Activated CD4-positive, alpha-beta T cell treated with anti-CD3 and anti-CD28 coated beads for 48 hours (primary cell): Measurements from ENCODE around the gene PLAAT3.
"Not testable (repeated sequence)": the region's sequence is repeated elsewhere in the genome, so short reads cannot be mapped to it uniquely, and the experiment has no call there.

Experiments used
- DNase-seq: peaks from one replicate; pipeline ENCODE4 v3.0.0-alpha.2; 2020

Gene PLAAT3

GRCh38 chr11:63608353-63609345, 5.6 kb downstream of the PLAAT3 start:
- DNase-seq: no peak

GRCh38 chr11:63603180-63603518, 11.1 kb downstream of the PLAAT3 start:
- DNase-seq: no peak

GRCh38 chr11:63602290-63603179, 11.7 kb downstream of the PLAAT3 start:
- DNase-seq: not testable (repeated sequence)

GRCh38 chr11:63599211-63600122, 14.8 kb downstream of the PLAAT3 start:
- DNase-seq: no peak

GRCh38 chr11:63598556-63598955, 15.7 kb downstream of the PLAAT3 start:
- no peak for DNase-seq

- DNase-seq: no peak
These were observed 18.9 kb downstream of the PLAAT3 start for GRCh38 chr11:63595296-63595695.

- DNase-seq: peak; percentile 16
These were observed 21.2 kb downstream of the PLAAT3 start for GRCh38 chr11:63592975-63593395.

- DNase-seq: no peak
These were observed 24.0 kb downstream of the PLAAT3 start for GRCh38 chr11:63590024-63590788.

- no peak for DNase-seq
These were observed 25.2 kb downstream of the PLAAT3 start for GRCh38 chr11:63589000-63589399.

- no peak for DNase-seq
These were observed 27.6 kb downstream of the PLAAT3 start for GRCh38 chr11:63586451-63587166.

GRCh38 chr11:63583357-63583677, 30.9 kb downstream of the PLAAT3 start:
- DNase-seq: no peak

GRCh38 chr11:63581224-63581623, 33.0 kb downstream of the PLAAT3 start:
- not testable (repeated sequence) for DNase-seq

GRCh38 chr11:63578882-63579281, 35.4 kb downstream of the PLAAT3 start:
- not testable (repeated sequence) for DNase-seq

GRCh38 chr11:63574856-63575602, 39.2 kb downstream of the PLAAT3 start:
- no peak for DNase-seq

- DNase-seq: peak; percentile 29
These were observed 40.1 kb downstream of the PLAAT3 start for GRCh38 chr11:63573881-63574855.

- no peak for DNase-seq
These were observed 42.1 kb downstream of the PLAAT3 start for GRCh38 chr11:63572026-63572688.

GRCh38 chr11:63569570-63569969, 44.7 kb downstream of the PLAAT3 start:
- DNase-seq: no peak

- peak; percentile 66 for DNase-seq
These were observed 47.0 kb downstream of the PLAAT3 start for GRCh38 chr11:63567044-63567840.
